Activated CD4-positive, alpha-beta T cell treated with anti-CD3 and anti-CD28 coated beads for 48 hours (primary cell): Measurements from ENCODE around the gene IGF1R.
"Not testable (repeated sequence)": the region's sequence is repeated elsewhere in the genome, so short reads cannot be mapped to it uniquely, and the experiment has no call there.

Experiments
- DNase-seq: peaks from one replicate; pipeline ENCODE4 v3.0.0-alpha.2; 2020

Gene IGF1R

GRCh38 chr15:98647774-98648653, at the start of gene IGF1R:
Gene IGF1R, plus strand, starts transcription at chr15:98648539. Its CDS starts 1,043 bp downstream, at chr15:98649582.
- DNase-seq = peak; percentile 88

DNA sequence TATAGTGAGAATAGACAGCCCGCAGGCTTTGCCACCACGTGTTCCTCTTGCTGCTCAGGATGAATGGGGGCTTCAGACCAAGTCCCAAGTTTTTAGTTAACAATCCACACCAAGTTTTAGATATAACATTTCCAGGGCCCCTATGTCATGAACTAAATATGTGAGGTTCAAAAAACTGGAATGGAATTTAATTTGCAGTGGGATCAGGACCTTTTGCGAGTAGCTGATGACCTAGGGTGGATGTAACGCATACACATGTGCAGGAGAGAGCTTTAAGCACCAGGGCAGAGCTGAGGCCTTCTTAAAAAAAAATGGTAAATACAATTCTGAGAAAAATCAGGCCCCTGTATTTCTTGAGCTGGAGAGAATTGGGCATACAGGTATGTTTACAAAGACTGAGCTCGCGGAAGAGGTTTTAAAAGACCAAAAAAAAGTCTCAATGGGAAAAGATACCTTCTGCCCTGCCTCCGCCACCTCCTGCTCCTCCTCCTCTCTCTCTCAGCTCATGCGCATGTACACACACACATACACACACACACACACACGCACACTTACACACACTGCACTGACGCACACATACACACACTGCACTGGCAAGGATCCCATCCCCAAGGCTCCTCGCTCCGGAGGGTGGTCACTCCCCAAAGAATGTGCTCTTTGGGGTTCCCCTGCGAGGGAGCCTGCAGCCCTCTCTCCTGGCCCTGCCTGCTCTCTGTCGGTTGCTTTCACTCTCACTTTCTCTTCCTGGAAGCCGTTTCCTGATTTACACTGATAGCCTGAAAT, 48.2 kb upstream of the IGF1R start:
- peak; percentile 58 for DNase-seq

- DNase-seq = no peak
Observed at GRCh38 chr15:98604983-98605382, 43.4 kb upstream of the IGF1R start.

GRCh38 chr15:98609144-98609852, 39.0 kb upstream of the IGF1R start:
- DNase-seq = no peak

GRCh38 chr15:98610991-98611390, 37.3 kb upstream of the IGF1R start:
- no peak for DNase-seq

- DNase-seq = no peak
Observed at GRCh38 chr15:98611808-98612207, 36.5 kb upstream of the IGF1R start.

DNA sequence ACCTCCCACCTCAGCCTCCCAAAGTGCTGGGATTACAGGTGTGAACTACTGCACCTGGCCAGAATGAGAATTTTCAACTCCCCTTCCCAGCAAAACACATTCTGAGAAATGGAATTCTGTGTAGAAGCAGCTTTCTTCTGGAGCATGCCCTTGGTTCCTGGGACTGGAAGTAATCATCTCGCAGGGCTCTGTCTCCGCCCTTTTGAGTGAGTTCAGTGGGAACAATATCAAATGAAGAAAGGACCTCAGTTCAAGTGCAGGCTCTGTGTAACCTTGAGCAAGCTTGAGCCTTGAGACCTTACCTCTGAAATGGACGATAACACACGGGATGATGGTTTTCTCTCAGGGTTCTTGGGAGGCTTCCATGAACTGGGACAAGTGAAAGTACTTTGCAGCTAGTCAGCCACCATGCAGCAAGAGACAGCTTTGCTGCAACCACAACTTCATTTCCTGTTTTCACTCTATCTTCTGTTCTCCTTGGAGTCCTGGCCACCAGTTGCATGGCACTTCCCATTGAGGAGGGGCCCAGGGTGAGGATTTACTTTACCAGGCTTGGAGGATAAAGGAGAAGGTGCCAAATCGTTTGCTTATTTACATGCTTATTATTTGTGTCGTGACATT, 35.7 kb upstream of the IGF1R start:
- DNase-seq = no peak

- DNase-seq = no peak
Observed at GRCh38 chr15:98614681-98615080, 33.7 kb upstream of the IGF1R start.

GRCh38 chr15:98616397-98616796, 31.9 kb upstream of the IGF1R start:
- DNase-seq = no peak

- DNase-seq = no peak
Observed at GRCh38 chr15:98617328-98617980, 30.9 kb upstream of the IGF1R start.

DNA sequence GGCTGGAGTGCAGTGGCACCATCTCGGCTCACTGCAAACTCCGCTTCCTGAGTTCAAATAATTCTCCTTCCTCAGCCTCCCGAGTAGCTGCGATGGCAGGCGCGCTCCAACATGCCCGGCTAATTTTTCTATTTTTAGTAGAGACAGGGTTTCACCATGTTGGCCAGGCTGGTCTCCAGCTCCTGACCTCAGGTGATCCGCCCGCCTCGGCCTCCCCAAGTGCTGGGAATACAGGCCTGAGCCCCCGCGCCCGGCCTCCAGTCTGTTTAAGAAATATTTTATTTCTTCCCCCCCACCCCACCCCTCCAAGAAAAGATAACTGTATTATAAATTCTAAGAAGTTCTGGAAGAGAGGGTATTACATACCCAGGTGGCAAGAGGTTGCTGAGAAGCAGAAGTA, 29.8 kb upstream of the IGF1R start:
- not testable (repeated sequence) for DNase-seq

DNA sequence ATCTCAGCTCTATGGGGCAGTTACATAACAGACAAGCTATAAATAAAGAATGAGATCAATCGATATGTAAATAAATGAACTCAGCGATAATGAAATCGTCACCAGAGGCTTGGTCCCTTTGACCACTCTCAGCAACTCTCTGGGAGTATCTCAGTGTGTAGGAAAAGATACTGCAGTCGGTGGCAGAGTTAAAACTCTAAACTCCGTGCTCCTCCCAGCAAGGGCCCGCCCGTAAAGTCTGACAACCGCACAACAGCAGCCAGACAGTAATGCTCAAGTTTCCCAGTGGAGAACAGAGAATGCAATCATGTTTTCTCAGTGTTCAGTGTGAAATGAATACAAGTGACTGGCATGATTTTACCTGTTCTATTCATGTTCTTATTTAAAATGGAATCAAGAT, 28.3 kb upstream of the IGF1R start:
- no peak for DNase-seq

DNA sequence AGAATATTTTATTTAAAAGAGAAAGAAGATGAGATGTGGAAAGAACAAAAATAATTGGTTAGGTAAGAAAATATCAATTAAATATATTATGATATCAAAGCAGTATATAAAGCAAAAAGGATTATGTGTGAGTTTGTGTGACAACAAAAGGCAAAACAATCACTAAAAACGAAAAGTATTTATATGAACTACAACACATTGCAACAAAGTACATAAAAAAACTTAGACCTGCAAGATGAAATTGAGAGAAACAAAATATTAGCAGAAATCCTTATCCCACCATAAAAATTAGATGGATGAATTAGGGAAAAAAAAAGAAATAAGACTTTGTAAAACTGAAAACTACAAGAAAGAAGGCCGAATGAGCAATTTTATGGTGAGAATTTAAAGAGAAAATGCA, 27.3 kb upstream of the IGF1R start:
- DNase-seq = no peak

- no peak for DNase-seq
Observed at GRCh38 chr15:98625614-98626013, 22.7 kb upstream of the IGF1R start.

DNA sequence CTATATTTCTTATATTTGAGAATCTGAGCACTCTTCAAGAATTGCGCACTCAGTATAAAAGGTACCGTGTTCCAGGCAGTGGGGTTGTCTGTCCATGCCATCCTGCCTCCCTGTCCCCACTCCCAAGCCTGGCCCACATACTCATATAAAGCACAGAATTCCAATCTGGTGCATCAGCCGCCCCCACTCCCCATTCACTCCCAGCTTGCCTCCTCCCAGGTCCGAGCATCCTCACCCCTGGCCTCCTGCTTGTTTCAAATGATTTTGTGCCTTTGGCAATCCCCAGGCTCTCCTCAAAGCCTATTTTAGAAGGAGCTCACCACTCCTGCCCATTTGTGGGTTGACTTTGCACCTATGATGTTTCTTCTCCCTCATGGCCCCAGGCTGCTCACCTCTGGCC, 22.2 kb upstream of the IGF1R start:
- no peak for DNase-seq

GRCh38 chr15:98628216-98628615, 20.1 kb upstream of the IGF1R start:
- no peak for DNase-seq

DNA sequence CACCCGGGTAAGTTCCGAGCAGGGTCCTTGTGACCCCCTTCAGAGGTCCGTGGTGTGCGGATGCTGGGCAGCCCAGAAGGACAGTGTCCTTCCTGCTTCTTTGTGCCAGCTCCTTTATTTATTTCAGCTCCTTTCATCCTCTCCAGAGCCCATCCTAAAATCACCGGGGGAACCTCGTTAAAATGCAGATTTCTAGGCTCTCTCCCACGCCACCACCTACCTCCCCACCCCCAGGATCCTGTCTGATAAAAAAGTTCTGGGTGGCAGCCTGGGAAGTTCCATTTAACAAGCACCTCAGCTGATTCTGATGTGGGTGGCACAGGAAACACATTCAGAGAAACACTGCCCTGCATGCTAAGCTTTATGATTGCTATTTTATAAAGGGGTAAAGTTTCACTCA, 12.5 kb upstream of the IGF1R start:
- no peak for DNase-seq

GRCh38 chr15:98643115-98643514, 5.2 kb upstream of the IGF1R start:
- DNase-seq = no peak

- DNase-seq = no peak
Observed at GRCh38 chr15:98646546-98647025, 1.8 kb upstream of the IGF1R start.

DNA sequence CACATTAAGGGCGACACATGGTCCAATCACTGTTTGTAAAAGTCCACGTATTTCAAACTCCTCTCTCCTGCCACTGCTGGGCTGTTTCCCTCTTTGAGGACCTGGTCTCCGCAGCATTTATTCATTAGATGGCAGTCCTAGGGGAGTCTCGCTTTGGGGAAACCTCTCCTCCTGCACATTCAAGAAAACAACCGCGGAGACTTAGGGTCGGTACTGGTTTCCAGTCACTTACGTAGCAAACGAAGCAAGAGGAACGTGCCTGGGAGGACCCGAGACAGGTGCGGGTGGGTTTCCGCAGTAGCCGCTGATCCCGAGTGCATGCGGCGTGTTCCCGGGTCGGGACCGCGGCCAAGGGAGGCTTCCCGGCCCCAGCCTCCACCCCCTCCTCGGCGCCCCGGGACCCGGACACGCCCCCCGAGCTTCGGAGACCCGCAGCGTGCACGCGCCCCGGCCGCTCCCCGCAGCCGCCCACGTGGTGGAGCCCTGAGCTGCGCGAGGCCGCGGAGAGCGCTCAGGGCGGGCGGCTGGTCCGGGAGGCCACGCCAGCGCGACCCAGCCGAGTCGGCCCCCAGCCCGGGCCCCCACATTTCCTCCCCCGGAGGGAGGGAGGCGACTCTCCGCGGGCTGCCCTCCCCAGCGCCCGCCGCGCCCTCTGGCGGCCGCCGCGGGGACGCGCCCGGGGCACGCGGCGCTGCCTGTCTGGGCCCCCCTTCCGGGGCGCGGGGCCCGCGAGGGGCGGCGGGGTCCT, 1.1 kb upstream of the IGF1R start:
- peak; percentile 80 for DNase-seq

- DNase-seq = peak; percentile 58
Observed at GRCh38 chr15:98648654-98649471, 524 bp downstream of the IGF1R start.
